GM23338 (cell line): ENCODE results near the gene DEXI. TPM values are rescaled to one million over a fixed set of nuclear protein-coding genes. Genes with fewer than 3 reads are reported as not detected.

Experiments used
- EZH2phosphoT487 ChIP-seq: fragments of 200-600 bp; sonication (generic); IDR thresholded peaks from one replicate; pipeline ENCODE4 v1.8.1; 2018; ENCODE audit warnings: antibody characterized with exemption; ENCODE audit not compliant: unreplicated experiment
- POLR2AphosphoS5 ChIP-seq: IDR thresholded peaks from 2 replicates; pipeline ENCODE4 v1.6.1; 2016; ENCODE audit warnings: antibody characterized with exemption, low read depth
- ZNF331 ChIP-seq: fragments of 250-450 bp; sonication (Bioruptor Pico); IDR thresholded peaks from 2 replicates; pipeline ENCODE4 v1.5.0; 2020; ENCODE audit warnings: low read depth, mild to moderate bottlenecking, moderate library complexity
- polyA plus RNA-seq: library from polyadenylated mRNA; unstranded; fragments of >200 nt; fragmentation: Nextera tagmentation; extraction: Ambion mirVana; gene quantifications from 2 replicates; pipeline ENCODE4 v1.2.1, GENCODE V29; 2016
- total RNA-seq: library from RNA; depleted of rRNA; stranded (reverse); fragments of >200 nt; shearing (Covaris generic); gene quantifications from 2 replicates; pipeline ENCODE4 v1.2.3, GENCODE V29; 2014
- TF ChIP-seq, protein P1 (sequence below): IDR thresholded peaks from 2 replicates; pipeline ENCODE4 v1.6.1; 2016; ENCODE audit warnings: antibody characterized with exemption
- TF ChIP-seq, protein P2 (sequence below), 2 experiments: fragments of 200-600 bp in 1 of 2; sonication (generic) in 1 of 2; conservative IDR thresholded peaks; 2 replicates each; pipeline versions ENCODE4 v1.5.1 to v1.6.1; 2016 to 2017; ENCODE audit warnings: antibody characterized with exemption in 2 of 2, low read depth in 2 of 2, mild to moderate bottlenecking in 2 of 2, moderate library complexity in 1 of 2
- TF ChIP-seq, protein P3 (sequence below): fragments of 250-450 bp; sonication (Bioruptor Pico); IDR thresholded peaks from 2 replicates; pipeline ENCODE4 v1.5.0; 2020; ENCODE audit warnings: mild to moderate bottlenecking, moderate library complexity

DEXI gene
- total and polyA plus RNA-seq, 2 experiments from 2014 or later, result 26.5 to 58.2 TPM

DNA sequence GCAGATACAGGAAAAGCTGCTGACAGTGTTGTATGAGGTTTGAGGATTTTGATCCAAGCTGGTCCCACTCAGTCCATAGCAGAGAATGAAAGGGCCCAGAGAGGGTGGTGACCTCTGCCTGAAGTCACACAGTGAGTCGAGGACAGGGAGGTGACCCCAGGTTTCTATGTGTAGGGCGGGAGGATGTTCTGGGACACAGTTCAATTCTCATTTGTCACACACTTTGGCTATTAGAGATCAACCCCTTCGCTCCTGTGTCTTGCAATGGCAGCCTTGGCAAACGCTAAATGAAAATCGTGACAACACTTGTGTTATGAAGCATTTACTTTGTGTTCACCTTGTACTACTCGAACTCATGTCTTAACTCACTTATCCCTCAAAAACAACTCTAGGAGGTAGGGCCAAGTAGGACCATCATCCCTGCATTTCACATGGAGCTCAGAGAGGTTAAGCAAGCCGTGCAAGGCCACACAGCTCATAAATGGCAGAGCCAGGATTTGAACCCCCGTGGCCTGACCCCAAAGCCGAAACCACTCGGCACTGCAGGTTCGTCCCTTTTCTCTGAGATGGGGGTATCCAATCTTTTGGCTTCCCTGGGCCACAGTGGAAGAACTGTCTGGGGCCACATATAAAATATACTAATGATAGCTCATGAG is 10.2 kb downstream of the DEXI start (continued):
- TF ChIP-seq, protein P1, sequence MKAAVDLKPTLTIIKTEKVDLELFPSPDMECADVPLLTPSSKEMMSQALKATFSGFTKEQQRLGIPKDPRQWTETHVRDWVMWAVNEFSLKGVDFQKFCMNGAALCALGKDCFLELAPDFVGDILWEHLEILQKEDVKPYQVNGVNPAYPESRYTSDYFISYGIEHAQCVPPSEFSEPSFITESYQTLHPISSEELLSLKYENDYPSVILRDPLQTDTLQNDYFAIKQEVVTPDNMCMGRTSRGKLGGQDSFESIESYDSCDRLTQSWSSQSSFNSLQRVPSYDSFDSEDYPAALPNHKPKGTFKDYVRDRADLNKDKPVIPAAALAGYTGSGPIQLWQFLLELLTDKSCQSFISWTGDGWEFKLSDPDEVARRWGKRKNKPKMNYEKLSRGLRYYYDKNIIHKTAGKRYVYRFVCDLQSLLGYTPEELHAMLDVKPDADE, result no peak
- TF ChIP-seq ZNF331 (CRISPR knock-in tag), result no peak
- TF ChIP-seq, protein P2, sequence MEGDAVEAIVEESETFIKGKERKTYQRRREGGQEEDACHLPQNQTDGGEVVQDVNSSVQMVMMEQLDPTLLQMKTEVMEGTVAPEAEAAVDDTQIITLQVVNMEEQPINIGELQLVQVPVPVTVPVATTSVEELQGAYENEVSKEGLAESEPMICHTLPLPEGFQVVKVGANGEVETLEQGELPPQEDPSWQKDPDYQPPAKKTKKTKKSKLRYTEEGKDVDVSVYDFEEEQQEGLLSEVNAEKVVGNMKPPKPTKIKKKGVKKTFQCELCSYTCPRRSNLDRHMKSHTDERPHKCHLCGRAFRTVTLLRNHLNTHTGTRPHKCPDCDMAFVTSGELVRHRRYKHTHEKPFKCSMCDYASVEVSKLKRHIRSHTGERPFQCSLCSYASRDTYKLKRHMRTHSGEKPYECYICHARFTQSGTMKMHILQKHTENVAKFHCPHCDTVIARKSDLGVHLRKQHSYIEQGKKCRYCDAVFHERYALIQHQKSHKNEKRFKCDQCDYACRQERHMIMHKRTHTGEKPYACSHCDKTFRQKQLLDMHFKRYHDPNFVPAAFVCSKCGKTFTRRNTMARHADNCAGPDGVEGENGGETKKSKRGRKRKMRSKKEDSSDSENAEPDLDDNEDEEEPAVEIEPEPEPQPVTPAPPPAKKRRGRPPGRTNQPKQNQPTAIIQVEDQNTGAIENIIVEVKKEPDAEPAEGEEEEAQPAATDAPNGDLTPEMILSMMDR (conservative IDR thresholded peaks at IDR 0.05; ENCODE audit: low read depth in 2 of 2), result no peak
- no peak for TF ChIP-seq POLR2AphosphoS5
- no peak for TF ChIP-seq EZH2phosphoT487
- TF ChIP-seq, protein P3, sequence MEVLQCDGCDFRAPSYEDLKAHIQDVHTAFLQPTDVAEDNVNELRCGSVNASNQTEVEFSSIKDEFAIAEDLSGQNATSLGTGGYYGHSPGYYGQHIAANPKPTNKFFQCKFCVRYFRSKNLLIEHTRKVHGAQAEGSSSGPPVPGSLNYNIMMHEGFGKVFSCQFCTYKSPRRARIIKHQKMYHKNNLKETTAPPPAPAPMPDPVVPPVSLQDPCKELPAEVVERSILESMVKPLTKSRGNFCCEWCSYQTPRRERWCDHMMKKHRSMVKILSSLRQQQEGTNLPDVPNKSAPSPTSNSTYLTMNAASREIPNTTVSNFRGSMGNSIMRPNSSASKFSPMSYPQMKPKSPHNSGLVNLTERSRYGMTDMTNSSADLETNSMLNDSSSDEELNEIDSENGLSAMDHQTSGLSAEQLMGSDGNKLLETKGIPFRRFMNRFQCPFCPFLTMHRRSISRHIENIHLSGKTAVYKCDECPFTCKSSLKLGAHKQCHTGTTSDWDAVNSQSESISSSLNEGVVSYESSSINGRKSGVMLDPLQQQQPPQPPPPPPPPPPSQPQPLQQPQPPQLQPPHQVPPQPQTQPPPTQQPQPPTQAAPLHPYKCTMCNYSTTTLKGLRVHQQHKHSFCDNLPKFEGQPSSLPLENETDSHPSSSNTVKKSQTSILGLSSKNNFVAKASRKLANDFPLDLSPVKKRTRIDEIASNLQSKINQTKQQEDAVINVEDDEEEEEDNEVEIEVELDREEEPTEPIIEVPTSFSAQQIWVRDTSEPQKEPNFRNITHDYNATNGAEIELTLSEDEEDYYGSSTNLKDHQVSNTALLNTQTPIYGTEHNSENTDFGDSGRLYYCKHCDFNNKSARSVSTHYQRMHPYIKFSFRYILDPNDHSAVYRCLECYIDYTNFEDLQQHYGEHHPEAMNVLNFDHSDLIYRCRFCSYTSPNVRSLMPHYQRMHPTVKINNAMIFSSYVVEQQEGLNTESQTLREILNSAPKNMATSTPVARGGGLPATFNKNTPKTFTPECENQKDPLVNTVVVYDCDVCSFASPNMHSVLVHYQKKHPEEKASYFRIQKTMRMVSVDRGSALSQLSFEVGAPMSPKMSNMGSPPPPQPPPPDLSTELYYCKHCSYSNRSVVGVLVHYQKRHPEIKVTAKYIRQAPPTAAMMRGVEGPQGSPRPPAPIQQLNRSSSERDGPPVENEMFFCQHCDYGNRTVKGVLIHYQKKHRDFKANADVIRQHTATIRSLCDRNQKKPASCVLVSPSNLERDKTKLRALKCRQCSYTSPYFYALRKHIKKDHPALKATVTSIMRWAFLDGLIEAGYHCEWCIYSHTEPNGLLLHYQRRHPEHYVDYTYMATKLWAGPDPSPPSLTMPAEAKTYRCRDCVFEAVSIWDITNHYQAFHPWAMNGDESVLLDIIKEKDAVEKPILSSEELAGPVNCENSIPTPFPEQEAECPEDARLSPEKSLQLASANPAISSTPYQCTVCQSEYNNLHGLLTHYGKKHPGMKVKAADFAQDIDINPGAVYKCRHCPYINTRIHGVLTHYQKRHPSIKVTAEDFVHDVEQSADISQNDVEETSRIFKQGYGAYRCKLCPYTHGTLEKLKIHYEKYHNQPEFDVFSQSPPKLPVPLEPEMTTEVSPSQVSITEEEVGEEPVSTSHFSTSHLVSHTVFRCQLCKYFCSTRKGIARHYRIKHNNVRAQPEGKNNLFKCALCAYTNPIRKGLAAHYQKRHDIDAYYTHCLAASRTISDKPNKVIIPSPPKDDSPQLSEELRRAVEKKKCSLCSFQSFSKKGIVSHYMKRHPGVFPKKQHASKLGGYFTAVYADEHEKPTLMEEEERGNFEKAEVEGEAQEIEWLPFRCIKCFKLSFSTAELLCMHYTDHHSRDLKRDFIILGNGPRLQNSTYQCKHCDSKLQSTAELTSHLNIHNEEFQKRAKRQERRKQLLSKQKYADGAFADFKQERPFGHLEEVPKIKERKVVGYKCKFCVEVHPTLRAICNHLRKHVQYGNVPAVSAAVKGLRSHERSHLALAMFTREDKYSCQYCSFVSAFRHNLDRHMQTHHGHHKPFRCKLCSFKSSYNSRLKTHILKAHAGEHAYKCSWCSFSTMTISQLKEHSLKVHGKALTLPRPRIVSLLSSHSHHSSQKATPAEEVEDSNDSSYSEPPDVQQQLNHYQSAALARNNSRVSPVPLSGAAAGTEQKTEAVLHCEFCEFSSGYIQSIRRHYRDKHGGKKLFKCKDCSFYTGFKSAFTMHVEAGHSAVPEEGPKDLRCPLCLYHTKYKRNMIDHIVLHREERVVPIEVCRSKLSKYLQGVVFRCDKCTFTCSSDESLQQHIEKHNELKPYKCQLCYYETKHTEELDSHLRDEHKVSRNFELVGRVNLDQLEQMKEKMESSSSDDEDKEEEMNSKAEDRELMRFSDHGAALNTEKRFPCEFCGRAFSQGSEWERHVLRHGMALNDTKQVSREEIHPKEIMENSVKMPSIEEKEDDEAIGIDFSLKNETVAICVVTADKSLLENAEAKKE, result no peak
